ENCODE data around the gene CHD2.
"Not testable (repeated sequence)": the region's sequence is repeated elsewhere in the genome, so short reads cannot be mapped to it uniquely, and the experiment has no call there.

CHD2 gene

DNA sequence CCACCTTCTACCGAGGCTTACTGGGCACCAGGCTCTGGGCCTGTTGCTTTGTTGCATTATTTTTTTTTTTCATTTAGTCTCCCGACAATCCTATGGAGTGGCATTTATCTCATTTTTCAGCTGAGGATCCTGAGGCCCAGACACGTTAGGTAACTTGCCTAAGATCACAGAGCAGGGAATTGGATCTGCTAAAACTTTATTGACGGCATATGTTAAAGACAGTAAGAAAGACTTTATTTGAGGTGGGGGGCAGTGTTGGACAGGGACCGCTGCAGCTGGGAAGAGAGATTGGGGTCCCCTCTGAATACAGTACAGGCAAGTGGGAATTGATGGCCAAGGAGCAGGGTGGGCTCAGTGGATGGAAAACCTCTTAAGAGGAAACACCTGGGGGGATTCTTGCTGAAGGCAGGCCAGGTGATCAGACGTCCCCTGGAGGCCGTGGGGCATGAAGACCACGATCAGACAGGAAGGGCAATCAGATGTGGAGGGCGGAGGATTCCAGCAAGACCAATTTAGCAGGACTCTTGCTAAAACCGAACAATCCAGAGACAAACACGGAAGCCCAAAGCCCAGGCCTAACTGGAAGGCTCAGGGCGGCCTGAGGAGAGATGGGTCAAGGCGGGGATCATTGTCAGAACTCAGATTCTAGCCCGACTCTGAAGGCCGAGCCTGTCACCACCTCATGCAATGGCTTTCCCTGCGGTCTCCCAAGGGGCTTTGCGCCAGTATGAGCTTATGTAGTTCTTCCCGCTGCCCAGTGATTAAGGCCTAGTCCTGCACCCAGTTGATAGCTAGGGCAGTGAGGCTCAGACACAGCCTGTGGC is 135.2 kb downstream of the CHD2 start:
- no peak for DNase-seq (ENCODE audit: low spot score)

DNA sequence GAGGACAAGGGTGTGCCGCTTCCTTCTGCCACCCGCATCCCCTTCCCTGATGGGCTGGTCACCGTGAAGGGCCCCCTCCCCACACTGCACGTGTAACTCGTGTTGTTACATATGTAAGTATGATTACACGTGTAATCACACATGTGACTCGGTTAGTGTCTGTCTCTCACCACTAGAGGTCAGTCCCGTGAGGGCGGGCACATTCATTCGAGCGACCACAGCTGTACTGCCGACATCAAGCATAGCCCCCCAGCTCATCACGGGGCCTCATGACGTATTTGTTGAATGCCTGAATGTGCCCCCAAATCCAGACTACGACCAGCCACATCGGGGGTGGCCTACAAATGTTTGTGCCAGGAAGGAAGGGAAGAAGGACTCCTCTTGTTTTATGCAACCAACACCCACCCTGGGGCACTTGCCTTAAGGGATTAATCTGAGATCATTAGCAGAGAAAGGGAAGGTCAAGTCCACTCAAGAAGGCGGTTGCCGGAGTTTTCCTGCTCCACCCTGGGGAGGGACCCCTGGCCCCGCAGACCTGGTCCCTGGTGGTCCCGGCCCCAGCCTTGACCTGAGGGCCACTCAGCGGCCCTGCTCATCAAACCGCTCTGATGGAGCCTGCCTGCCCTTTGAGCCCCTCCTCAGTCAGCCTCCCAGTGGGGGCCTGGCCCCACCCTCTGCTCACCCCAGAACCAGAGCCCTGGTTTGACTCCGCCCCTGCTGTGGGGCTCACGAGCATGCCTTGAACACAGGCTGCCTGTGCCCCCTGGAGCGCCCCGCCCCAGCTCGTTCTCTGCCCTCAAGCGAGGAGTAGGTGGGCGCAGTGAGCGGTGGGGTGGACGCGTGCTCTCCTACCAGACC is 136.1 kb downstream of the CHD2 start:
- DNase-seq (ENCODE audit: low spot score) = peak; percentile 74

DNA sequence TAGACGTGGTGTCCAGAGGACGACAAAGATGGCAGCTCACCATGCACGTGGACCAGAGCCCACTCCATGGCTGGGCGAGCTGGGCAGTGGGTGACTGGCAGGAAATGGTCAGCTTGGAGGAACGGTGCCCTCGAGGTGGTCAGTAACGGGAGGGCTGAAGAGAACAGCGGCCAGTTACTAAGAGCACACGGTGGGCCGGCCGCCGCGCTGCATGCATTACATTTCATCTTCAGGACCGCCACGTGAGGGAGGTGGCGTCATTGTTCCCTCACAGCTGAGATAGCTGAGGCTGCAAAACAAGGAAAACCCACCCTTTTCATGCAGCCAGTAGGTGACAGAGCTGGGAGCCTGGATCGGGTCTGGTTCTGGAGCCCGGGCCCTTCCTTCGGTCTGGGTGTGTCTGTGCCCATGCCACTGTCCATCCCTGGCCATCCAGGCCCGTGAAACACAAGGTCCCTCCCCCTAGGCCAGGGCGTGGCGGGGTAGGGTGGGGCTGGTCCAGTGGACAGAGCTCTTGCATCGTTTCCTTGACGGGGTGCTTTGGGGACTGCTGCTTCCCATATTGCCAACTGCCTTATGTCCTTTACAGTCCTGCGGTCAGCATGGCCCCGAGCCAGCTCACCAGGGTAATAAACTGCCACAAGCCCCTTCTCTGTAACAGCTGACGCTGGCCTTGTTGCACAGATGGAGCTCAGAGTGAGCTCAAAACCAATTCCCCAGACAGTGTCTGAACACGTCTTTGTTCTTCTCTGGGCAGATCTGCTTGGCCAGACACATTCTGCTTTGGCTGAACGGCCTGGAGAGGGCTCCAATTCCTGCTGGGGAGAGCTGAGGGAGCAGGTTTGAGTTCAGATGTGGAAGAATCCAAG is 137.1 kb downstream of the CHD2 start:
- DNase-seq (ENCODE audit: low spot score) = no peak

DNA sequence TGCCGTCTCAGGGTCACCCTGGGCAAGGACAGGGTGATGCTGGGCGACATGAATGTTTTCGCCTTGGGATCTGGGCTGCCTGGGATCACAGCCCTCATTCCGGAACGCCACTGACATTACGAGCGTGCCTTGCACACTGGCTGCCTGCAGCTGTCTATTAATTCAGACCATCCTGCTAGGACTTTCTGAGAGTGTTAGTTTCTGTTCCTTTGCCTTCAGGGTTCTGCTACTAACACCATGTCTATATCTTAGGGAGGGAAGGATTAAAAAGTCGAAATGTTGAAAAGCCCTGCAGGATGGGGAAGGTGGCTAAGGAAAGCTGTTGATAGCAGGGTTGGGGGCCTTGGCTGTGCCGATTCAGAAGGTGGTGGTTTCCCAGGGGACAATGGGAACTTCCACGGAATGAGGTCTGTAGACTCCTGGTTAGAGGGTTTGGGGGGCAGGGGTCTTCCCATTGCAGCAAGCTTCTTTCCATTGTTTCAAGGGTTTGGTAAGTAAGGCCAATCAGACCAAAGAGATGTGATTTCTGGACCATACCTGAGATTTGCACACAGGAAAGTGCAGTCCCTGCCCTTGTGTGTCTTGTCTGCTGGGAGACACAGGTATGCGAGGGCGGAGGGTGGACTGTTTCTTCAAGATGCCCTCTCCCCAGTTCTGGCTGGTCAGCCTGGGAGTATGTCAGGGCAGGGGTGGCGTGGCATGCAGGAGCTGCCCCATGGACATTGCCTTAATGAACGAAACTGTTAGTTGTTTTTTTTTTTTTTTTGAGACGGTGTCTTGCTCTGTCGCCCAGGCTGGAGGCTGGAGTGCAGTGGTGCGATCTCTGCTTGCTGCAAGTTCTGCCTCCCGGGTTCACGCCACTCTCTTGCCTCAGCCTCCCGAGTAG is 137.9 kb downstream of the CHD2 start:
- no peak for DNase-seq (ENCODE audit: low spot score)

DNA sequence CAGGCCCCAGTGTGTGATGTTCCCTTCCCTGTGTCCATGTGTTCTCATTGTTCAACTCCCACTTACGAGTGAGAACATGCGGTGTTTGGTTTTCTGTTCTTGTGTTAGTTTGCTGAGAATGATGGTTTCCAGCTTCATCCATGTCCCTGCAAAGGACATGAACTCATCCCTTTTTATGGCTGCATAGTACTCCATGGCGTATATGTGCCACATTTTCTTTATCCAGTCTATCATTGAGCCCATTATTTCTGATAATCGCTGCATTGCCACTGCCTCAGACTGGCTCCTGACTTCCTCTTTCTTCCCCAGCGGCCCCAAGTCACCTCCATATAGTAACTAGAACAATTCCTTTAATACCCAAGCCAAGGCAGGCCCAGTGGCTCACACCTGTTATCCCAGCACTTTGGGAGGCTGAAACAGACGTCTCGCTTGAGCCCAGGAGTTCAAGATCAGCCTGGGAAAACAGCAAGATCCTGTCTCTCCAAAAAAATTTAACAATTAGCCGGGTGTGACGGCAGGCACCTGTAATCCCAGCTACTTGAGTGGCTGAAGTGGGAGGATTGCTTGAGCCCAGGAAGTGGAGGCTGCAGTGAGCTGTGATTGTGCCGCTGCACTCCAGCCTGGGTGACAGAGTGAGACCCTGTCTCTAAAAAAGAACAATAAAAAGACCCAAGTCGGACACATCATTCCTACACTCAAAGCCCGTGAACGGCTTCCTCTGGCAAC is 139.6 kb downstream of the CHD2 start:
- not testable (repeated sequence) for DNase-seq (ENCODE audit: low spot score)

DNA sequence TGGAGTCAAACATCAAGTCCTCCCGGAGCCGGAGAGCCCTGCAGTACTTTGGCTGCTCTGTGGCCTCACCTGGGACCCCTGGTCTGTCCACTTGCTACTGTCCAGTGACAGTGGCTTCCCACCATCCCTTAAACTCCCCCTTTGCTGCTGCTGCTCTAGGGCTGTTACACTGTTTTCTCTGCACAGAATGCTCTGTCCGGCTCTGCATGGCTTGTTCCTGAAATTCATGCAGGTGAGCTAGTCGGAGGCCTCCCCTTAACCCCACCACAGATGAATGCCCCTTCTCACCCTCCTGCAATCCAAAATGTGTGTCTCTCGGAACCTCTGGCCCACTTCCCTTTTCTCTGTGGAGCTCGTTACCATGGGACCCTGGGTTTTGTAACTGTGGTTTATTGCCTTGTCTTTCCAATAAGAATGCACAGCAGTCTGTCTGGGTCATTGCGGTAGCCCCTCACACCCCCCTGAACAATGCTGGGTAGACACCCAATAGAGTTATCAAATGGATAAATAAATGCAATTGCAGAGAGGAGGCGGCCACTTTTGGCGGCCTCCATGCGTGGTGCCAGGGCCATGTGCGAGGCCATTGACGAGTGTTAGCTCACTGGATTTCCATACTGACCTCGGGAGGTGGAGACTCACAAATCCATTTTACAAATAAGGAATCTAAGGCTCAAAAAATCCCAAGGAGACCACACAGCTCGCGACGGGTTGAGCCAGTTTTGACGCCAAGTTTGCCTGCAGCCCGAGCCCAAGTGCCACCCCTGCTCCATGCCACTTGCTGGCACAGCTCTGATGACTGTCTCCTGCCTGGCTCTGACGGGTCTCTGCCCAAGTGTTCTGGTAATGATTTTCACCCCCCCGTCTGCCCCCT is 140.4 kb downstream of the CHD2 start:
- no peak for DNase-seq (ENCODE audit: low spot score)

DNA sequence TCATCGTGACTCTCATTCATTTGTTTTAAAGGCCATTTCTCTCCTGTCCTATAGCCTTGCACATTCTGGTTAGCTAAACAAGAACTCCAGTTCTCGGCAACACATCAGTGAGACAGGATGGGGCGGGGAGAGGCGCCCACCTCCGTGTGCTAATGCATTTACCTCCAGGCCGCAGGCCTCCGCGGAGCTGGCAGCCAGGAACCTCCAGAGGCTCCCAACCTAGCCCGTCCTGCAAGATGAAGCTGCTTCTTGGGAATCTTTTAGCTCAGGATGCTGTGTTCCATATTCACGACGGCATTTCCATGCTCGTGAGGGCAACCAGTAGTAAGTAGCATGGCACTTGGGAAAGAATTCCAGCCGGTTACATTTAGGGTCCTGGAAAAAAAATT is 141.0 kb downstream of the CHD2 start:
- DNase-seq (ENCODE audit: low spot score) = no peak

DNA sequence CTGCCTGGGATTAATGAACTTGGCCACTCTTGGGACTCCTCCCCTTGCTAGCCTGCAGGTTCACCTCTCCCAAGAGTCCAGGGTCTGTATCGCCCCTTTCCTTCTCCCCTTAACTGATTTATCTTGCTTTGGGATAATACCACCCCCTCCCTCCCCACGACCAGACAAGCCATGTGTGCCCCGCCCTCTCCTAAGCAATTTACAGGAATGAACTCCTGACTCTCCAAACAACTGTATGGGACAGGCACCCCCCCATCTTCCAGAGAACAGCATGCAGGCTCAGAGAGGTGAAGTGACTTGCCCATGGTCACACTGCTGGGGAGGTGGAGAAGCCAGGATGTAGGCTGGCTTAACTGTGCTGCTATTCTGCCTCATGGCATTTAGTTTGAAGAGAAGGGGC is 142.1 kb downstream of the CHD2 start:
- DNase-seq (ENCODE audit: low spot score) = no peak

DNA sequence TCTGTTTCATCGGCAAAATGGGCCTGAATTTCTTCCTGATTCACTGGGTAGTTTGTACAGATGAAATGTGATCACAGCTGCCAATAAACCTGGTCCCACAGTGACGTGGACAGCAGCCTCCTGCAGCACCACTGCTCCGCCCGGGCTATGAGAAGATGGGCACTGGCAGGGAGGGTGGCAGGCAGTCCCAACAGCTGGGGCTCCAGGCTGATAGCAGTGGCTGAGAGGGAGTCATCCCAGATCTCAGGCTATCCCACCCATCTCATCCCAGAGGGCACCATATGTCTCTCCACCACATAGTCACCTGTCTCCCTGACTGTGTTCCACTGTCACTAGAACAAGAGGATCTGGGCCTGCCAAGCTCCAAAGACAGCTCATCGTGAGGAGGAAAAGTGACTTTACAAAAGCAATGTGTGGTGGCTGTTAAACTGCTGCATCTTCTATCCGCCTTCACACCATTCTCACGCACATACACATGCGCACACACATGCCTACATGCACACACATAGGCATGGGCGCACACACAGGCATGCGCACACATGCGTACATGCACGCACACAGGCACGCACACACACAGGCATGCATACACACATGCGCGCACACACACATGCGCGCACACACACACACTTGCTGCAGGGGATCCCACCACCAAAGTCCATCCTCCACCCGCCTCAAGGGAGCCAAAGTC is 142.7 kb downstream of the CHD2 start:
- no peak for DNase-seq (ENCODE audit: low spot score)

DNA sequence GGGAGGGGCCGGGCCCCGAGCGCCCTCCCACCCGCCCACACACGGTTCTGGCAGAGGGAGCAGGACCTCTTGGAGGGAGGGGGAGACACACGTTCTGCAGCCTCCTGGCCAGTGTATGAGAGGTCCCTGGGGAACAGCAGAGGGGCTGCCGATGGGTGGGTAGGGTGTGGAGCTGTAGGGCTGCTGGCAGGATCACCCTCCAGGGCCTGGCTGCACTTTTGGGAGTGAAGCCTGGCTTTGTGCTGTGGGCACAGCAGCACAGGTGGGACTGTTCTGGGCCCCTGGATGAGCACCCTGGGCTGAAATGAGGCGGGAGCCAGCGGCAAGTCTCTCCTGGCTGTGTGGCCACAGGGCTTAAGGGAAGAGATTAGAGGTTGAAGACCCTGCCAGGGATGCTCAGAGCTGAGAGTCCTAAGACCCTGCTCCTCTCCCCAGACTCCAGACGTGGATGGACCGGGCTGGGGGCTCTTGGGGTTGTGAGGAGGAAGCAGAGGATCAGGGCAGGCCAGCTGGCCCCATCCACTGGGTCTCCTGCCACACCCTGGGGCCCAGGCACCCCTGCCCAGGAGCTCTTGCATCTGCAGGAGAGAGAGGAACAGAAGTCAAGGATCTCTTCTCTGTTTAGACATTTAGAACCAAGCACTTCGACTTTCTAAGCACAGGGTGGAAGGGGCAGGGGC is 143.6 kb downstream of the CHD2 start:
- DNase-seq (ENCODE audit: low spot score) = no peak

DNA sequence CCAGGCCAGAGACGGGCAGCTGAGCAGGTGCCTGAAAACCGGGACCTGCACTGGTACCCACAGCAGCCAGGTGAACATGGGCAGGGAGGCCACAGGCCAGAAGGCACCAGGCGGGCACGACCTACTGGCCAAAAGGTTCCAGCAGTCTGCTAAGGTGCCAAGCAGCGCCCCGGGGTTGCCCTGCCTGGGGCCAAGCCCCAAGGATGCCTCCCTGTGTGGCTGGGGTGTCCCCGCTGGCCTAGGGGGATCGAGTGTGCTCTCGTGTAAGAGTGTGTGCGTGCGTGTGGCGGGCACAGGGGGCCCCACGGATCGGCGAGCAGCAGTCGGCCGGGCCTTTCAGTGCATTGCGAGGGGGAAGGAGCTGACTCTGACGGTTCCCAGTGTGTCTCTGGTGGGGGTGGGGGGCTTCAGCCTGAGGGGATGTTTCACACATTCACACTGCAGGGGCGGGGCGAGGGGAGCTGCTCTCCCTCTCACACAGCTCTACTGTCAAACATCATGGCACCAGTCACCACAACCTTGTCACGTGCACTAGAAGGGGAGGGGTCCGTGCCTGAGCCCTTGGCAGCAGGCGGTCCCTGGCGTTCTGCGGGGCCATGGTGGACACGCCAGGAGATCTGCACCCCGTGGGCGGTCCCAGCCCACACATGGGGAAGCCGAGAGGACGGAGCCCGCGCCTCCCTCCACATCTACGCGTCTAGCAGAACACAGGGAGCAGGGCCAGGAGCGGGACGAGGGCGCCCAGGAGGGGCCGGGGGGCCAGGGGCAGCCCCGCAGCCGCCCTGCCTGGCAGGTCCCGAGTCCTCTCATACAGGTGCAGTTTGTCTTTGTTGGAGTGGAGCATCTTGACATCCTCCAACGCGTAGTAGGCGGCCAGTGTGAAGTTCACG is 144.4 kb downstream of the CHD2 start:
- DNase-seq (ENCODE audit: low spot score) = no peak

DNA sequence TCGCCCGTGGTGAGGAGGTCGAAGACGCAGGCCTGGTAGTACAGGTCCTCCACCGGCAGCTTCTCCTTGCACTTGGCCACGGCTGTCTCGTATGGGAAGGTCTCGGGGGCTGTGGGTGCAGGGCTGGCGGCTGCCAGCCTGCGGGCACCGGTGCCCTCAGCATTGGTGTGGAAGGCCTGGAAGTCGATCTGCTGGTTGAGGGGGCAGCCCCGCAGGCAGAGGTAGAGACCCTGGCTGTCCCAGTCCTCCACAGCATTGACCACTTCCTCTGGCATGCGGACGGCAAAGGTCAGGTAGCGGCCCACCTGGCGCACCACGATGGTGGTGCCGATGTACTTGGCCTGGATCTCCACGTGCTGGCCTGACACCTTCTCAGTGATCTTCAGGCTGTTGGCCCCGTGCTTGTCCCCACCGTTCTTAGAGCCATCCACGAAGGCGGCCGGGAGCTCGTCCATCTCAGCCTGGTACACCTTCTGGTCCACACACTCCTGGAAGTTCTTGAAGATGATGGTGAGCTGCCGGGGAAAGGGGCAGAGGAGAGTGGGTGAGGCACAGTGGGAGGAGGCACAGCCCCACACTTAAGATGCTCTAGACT is 145.2 kb downstream of the CHD2 start:
- DNase-seq (ENCODE audit: low spot score) = no peak

DNA sequence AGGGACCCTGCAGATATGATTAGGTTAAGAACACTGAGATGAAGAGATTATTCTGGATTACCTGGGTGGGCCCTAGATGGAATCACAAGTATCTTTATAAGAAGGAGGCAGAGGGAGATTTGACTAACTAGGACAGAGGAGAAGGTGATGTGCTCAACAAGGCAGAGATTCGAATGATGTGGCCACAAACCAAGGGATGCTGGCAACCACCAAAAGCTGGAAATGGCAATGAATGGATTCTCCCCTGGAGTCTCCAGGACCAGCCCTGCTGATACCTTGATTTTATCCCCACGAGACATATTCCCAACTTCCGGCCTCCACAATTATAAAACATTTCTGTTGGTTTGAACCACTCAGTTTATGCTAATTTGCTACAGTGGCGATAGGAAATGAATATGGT is 146.0 kb downstream of the CHD2 start:
- no peak for DNase-seq (ENCODE audit: low spot score)

DNA sequence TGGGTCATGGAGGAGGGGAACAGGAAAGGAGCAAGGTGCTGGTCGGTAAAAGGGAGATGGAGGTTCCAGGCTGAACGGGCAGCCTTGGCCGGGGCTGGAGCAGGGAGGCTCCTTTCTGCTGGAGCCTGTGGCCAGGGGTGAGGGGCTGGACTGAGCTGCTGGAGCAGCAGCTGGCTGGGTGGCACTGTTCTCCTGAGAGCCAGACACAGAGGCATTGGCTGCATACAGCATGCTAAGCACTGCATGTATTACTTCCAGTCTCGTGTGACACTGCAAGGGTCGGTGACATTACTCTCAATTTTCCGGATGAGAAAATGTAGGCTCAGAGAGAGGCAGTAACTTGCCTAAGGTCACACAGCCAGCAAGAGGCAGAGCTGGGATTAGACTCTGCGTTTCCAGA is 146.6 kb downstream of the CHD2 start:
- no peak for DNase-seq (ENCODE audit: low spot score)

DNA sequence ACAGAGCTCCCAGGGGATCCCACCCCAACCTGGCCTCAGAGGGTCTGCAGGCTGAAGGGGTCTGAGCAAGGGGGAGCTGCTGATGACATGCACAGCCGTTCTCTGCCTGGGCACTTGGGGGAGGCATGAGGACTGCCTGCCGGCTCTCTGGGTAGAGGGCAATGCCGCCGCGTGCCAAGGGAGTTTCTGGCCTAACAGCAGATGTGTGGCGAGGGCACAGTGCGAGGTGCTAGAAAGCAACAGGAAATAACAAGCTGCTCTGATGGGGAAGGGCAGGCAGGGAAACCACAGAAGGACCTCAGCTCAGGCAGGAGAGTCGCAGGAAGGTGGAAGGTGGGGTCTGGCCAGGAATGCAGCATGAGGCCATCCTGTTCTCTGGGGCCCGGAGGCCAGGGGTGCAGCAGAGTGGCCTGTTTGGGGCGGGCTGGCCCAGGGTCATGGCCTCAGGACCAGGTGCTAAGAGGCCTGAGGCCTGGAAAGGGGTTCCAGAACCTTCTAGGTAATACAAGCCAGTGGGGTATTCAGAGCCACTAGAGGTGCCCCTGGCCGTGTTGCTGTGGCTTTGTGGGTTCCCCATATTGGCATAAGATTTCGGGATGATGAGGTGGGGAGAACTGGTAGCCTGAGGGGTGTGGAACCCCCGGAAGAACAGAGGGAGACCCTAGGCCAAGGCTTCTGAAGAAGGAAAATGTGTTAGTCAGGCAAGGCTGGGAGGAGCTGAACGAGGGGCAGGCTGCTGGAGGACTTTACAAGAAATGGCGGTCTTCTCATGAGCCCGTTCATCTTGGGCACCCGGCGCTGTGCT is 147.7 kb downstream of the CHD2 start:
- DNase-seq (ENCODE audit: low spot score) = no peak

DNA sequence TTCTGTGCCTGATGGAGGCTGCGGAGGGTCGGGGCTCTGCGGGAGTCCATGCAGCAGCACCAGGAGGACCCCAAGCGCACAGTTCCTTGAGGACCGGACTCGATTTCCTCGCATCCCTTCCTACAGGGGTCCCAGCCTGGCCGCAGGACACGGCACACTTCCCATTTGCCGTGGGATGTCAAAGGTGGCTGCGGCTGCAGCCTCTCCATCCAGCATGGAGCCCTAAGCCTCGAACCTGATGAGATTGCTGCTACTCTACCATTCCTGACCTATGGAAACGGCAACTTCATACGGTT is 148.2 kb downstream of the CHD2 start:
- DNase-seq (ENCODE audit: low spot score) = no peak

Measured in iPS-NIHi11 (cell line).